Astrocyte (in vitro differentiated cells and primary cell): ENCODE measurements around the gene SHANK1.

ENCODE experiments used
- CTCF ChIP-seq: IDR thresholded peaks from 2 replicates; pipeline ENCODE4 v1.5.1; 2011; ENCODE audit warnings: low read depth, mild to moderate bottlenecking, inconsistent platforms, low read length, moderate library complexity; ENCODE audit not compliant: insufficient read depth
- EZH2 ChIP-seq: IDR thresholded peaks from 2 replicates; pipeline ENCODE4 v1.6.1; 2012; ENCODE audit warnings: mild to moderate bottlenecking, low read length, inconsistent platforms; ENCODE audit not compliant: insufficient read depth

- peak; percentile 6 for TF ChIP-seq CTCF
- TF ChIP-seq EZH2: no peak
Observed at GRCh38 chr19:50724522-50725217, 5.1 kb upstream of the SHANK1 start.
